Stimulated activated CD8-positive, alpha-beta memory T cell treated with anti-CD3 and anti-CD28 coated beads, Interleukin-4, amount 100 ng/mL, for 4 hours (primary cell): ENCODE measurements around the gene ERG28.

Experiments used
- DNase-seq, 2 donors: peaks; one replicate each; pipeline ENCODE4 v3.0.0-alpha.2; 2020; ENCODE audit warnings: low read depth in 2 of 2, low spot score in 1 of 2

ERG28 gene

GRCh38 chr14:75660238-75660629, 442 bp downstream of the ERG28 start:
- DNase-seq: no peak

- no peak for DNase-seq
These were observed 1.7 kb downstream of the ERG28 start for GRCh38 chr14:75658957-75659356.

- no peak for DNase-seq
These were observed 3.3 kb downstream of the ERG28 start for GRCh38 chr14:75657331-75657730.

GRCh38 chr14:75655235-75655634, 5.4 kb downstream of the ERG28 start:
- DNase-seq: no peak

- peak; percentile 59 to 74 for DNase-seq
These were observed 6.4 kb downstream of the ERG28 start for GRCh38 chr14:75654127-75654732.

- DNase-seq: no peak
These were observed 7.1 kb downstream of the ERG28 start for GRCh38 chr14:75653563-75653962.

GRCh38 chr14:75650253-75651058, 10.2 kb downstream of the ERG28 start:
- no peak for DNase-seq

- DNase-seq: no peak
These were observed 10.9 kb downstream of the ERG28 start for GRCh38 chr14:75649773-75650172.

- no peak for DNase-seq
These were observed 11.3 kb downstream of the ERG28 start for GRCh38 chr14:75649337-75649736.

GRCh38 chr14:75648066-75648838, 12.4 kb downstream of the ERG28 start:
- DNase-seq: no peak

GRCh38 chr14:75647640-75648039, 13.0 kb downstream of the ERG28 start:
- no peak for DNase-seq

- DNase-seq: no peak
These were observed 13.9 kb downstream of the ERG28 start for GRCh38 chr14:75646762-75647161.

- DNase-seq: no peak
These were observed 15.6 kb downstream of the ERG28 start for GRCh38 chr14:75645056-75645455.

GRCh38 chr14:75643985-75644384, 16.7 kb downstream of the ERG28 start:
- no peak for DNase-seq

GRCh38 chr14:75640876-75641275, 19.8 kb downstream of the ERG28 start:
- no peak for DNase-seq

- DNase-seq: no peak
These were observed 24.5 kb downstream of the ERG28 start for GRCh38 chr14:75636100-75636692.

GRCh38 chr14:75634848-75635247, 25.8 kb downstream of the ERG28 start:
- DNase-seq: no peak

GRCh38 chr14:75631453-75631831, 29.2 kb downstream of the ERG28 start:
- DNase-seq: no peak

GRCh38 chr14:75630695-75631452, 29.8 kb downstream of the ERG28 start:
- DNase-seq: no peak

- DNase-seq: no peak
These were observed 31.9 kb downstream of the ERG28 start for GRCh38 chr14:75628816-75629215.

- no peak for DNase-seq
These were observed 33.3 kb downstream of the ERG28 start for GRCh38 chr14:75627406-75627805.
